ENCODE measurements around the gene LLGL1. TPM values are rescaled to one million over a fixed set of nuclear protein-coding genes. Genes with fewer than 3 reads are reported as not detected.

LLGL1 gene
- total and polyA plus RNA-seq, 3 donors from 2014 or later, result 24.2 to 46.8 (median 40.0) TPM

DNA sequence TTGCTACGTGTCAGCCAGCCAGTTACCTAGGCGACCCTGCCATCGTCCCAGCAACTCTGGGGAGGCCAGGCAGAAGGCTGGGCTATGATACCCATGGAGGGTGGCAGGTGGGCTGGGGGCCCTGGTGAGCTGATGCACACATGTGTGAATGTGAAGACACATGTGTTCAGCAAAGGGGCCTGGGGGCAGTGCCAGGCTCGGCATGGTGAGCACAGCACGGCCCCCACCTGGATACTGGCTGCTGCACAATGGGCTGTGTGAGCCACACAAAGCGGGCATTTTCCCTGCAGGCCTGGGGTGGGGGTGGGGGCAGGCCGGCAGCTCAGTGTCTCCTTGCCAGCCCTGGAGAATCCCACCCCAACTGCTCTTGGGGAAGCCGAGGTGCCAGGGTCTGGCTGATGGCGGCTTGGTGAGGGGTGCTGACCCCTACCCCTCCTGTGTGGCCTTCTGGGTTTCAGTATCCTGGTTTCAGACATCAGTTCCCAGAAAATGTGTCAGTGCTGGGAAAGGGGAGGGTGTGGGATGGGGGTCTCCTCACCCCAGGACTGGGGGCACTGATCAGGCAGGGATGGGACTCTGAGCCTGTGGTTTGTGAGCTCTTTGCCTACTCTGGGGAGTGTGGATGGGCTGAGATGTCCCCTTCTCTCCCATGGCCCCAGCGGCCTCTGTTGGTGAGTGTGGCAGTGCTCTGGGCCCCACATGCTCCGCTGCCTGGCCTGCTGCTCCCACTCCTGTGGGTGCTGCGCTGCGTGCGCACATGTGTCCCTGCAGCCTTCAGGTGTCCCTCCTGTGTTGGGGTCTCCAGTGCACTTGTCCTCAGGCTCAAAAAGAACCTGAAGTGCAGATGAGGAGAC lies 5.1 kb downstream of the LLGL1 start:
- intact Hi-C loops (cut with DNase I; ENCODE audit: low total_unique reads), result no loop called here
- no peak overlapping the region for H3K27ac ChIP-seq
- 88% methylated on average over 8 to 14 of the region's 14 CpGs for WGBS, 2 donors
- H3K36me3 ChIP-seq (ENCODE audit: low read depth, missing control alignments), result no peaks in the 10 kb centered on the region
- TF ChIP-seq, protein P1, sequence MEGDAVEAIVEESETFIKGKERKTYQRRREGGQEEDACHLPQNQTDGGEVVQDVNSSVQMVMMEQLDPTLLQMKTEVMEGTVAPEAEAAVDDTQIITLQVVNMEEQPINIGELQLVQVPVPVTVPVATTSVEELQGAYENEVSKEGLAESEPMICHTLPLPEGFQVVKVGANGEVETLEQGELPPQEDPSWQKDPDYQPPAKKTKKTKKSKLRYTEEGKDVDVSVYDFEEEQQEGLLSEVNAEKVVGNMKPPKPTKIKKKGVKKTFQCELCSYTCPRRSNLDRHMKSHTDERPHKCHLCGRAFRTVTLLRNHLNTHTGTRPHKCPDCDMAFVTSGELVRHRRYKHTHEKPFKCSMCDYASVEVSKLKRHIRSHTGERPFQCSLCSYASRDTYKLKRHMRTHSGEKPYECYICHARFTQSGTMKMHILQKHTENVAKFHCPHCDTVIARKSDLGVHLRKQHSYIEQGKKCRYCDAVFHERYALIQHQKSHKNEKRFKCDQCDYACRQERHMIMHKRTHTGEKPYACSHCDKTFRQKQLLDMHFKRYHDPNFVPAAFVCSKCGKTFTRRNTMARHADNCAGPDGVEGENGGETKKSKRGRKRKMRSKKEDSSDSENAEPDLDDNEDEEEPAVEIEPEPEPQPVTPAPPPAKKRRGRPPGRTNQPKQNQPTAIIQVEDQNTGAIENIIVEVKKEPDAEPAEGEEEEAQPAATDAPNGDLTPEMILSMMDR (IDR thresholded peaks at IDR 0.05), result no peak
- TF ChIP-seq POLR2A (IDR thresholded peaks at IDR 0.05), result no peak
- no peaks in the 10 kb centered on the region for H3K9me3 ChIP-seq
- peaks cover 8% of the 10 kb centered on the region for H3K4me1 ChIP-seq
- no peaks in the 10 kb centered on the region for H3K27me3 ChIP-seq
- H3K4me3 ChIP-seq, result no peak overlapping the region
- no peak for DNase-seq

GRCh38 chr17:18231164-18231563 lies 5.7 kb downstream of the LLGL1 start:
- Histone ChIP-seq H3K4me3 (no peak overlapping the region), H3K36me3 (ENCODE audit: low read depth, missing control alignments) (no peaks in the 10 kb centered on the region), H3K9me3 (no peaks in the 10 kb centered on the region), H3K27ac (no peak overlapping the region), H3K4me1 (peaks cover 6% of the 10 kb centered on the region), H3K27me3 (no peaks in the 10 kb centered on the region)
- 72 to 80% methylated on average over 4 to 9 of the region's 9 CpGs for WGBS, 2 donors
- DNase-seq, result no peak
- no peak for TF ChIP-seq POLR2A (IDR thresholded peaks at IDR 0.05)
- TF ChIP-seq, protein P1 (IDR thresholded peaks at IDR 0.05), result no peak
- intact Hi-C loops (cut with DNase I; ENCODE audit: low total_unique reads), result no loop called here

GRCh38 chr17:18233803-18234518 lies 8.5 kb downstream of the LLGL1 start:
- H3K9me3 ChIP-seq, result no peaks in the 10 kb centered on the region
- TF ChIP-seq POLR2A (IDR thresholded peaks at IDR 0.05), result no peak
- TF ChIP-seq, protein P1 (IDR thresholded peaks at IDR 0.05), result no peak
- no peaks in the 10 kb centered on the region for H3K4me1 ChIP-seq
- intact Hi-C loops (cut with DNase I; ENCODE audit: low total_unique reads), result no loop called here
- H3K27ac ChIP-seq, result no peak overlapping the region
- WGBS, 2 donors, result 91 to 93% methylated on average over 7 to 21 of the region's 22 CpGs
- no peaks in the 10 kb centered on the region for H3K36me3 ChIP-seq (ENCODE audit: low read depth, missing control alignments)
- no peak overlapping the region for H3K4me3 ChIP-seq
- no peaks in the 10 kb centered on the region for H3K27me3 ChIP-seq
- no peak for DNase-seq

DNA sequence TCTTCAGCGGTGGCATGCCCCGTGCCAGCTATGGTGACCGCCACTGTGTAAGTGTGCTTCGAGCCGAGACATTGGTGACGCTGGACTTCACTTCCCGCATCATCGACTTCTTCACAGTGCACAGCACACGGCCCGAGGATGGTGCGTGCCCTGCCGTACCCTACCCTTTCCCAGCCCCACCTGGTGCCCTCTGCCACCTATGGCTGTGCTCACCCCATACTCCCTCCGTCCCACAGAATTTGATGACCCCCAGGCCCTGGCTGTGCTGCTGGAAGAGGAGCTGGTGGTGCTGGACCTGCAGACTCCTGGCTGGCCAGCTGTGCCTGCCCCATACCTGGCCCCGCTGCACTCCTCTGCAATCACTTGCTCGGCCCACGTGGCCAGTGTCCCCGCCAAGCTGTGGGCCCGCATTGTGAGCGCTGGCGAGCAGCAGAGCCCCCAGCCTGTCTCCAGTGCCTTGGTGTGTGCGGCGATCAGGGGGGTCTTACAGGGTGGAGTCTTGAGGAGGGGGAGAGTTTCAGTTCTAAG lies 9.5 kb downstream of the LLGL1 start:
- Histone ChIP-seq H3K27me3 (no peaks in the 10 kb centered on the region), H3K27ac (no peak overlapping the region), H3K4me1 (no peaks in the 10 kb centered on the region), H3K36me3 (ENCODE audit: low read depth, missing control alignments) (no peaks in the 10 kb centered on the region), H3K9me3 (no peaks in the 10 kb centered on the region), H3K4me3 (no peak overlapping the region)
- WGBS, 2 donors, result 96 to 97% methylated on average over 14 to 22 of the region's 22 CpGs
- intact Hi-C loops (cut with DNase I; ENCODE audit: low total_unique reads), result no loop called here
- DNase-seq, result no peak
- TF ChIP-seq POLR2A (IDR thresholded peaks at IDR 0.05), result no peak
- TF ChIP-seq, protein P1 (IDR thresholded peaks at IDR 0.05), result no peak
